ENCODE data around the gene GRAMD2B. TPM values are rescaled to one million over a fixed set of nuclear protein-coding genes. Genes with fewer than 3 reads are reported as not detected.

Gene GRAMD2B
- total RNA-seq, 1 donor from 2014 or later, result 15.0 TPM

DNA sequence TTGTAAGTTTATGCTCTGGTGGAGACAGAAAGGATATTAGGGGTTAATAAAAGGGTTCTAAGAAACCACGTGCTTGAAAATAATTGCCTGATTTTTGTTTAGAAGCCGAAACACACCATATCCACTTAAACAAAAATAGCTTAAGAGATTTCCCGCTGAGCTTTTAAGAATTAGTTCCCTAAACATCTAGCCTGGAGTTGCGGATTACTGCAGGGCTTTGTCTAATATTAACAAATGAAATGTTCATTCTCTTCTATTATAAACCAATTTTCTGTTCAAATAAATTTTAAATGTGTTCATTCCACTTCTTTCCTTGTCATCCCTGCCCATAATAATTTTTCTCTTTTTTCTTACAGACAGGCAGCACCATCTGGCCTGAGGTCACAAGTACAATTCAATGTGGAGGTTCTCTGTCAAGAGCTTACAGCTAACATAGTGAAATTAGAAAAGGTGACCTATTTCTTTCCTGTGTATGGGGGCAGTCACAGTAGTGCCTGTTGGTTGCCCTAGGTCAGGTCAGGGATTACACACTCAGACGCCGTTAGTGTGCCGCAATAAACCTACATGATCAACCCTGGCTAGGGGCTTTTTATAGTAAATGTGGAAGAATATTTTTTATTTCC lies 65.3 kb downstream of the GRAMD2B start:
- no peak overlapping the region for H3K4me3 Mint-ChIP-seq
- H3K27me3 Mint-ChIP-seq (ENCODE audit: low read depth), result no peaks in the 10 kb centered on the region
- TF ChIP-seq, protein P1, sequence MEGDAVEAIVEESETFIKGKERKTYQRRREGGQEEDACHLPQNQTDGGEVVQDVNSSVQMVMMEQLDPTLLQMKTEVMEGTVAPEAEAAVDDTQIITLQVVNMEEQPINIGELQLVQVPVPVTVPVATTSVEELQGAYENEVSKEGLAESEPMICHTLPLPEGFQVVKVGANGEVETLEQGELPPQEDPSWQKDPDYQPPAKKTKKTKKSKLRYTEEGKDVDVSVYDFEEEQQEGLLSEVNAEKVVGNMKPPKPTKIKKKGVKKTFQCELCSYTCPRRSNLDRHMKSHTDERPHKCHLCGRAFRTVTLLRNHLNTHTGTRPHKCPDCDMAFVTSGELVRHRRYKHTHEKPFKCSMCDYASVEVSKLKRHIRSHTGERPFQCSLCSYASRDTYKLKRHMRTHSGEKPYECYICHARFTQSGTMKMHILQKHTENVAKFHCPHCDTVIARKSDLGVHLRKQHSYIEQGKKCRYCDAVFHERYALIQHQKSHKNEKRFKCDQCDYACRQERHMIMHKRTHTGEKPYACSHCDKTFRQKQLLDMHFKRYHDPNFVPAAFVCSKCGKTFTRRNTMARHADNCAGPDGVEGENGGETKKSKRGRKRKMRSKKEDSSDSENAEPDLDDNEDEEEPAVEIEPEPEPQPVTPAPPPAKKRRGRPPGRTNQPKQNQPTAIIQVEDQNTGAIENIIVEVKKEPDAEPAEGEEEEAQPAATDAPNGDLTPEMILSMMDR (IDR thresholded peaks at IDR 0.05; ENCODE audit: unreplicated experiment), result no peak
- DNase-seq (ENCODE audit: low spot score in 2 of 2, unreplicated experiment in 2 of 2), result no peak
- H3K36me3 Mint-ChIP-seq, result peaks cover 51% of the 10 kb centered on the region
- peaks cover 26% of the 10 kb centered on the region for H3K4me1 Mint-ChIP-seq
- peak overlapping the region; percentile 72 for H3K27ac Mint-ChIP-seq
- no peaks in the 10 kb centered on the region for H3K9me3 Mint-ChIP-seq

- Mint-ChIP-seq H3K4me1 (peaks cover 26% of the 10 kb centered on the region), H3K27ac (peak overlapping the region; percentile 85), H3K4me3 (no peak overlapping the region), H3K36me3 (peaks cover 51% of the 10 kb centered on the region), H3K27me3 (ENCODE audit: low read depth) (no peaks in the 10 kb centered on the region), H3K9me3 (no peaks in the 10 kb centered on the region)
- no peak for DNase-seq (ENCODE audit: low spot score in 2 of 2, unreplicated experiment in 2 of 2)
- TF ChIP-seq, protein P1 (IDR thresholded peaks at IDR 0.05; ENCODE audit: unreplicated experiment), result no peak
These were observed 67.1 kb downstream of the GRAMD2B start for GRCh38 chr5:126490167-126490940.

DNA sequence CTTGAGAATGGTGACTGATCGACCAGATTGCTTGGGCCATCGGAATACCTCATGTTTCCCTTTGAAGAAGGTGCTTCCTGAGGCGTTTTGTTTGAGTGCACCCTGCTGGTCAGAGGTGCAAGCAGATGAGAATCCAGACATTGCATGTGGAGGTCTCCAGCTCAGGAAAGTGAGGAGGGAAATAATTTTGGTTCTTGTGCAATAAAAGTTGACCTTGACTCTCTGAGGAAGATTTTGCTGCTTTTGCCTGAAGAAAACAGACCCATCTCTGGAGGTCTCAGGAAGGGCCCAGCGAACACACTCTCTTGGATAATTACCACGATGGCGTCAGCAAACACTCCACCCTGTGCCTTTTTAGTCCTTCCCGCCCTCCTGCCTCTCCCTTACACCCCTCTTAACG lies 69.7 kb downstream of the GRAMD2B start:
- Mint-ChIP-seq H3K27me3 (ENCODE audit: low read depth) (no peaks in the 10 kb centered on the region), H3K27ac (no peak overlapping the region), H3K9me3 (no peaks in the 10 kb centered on the region), H3K4me3 (no peak overlapping the region), H3K36me3 (peaks cover 31% of the 10 kb centered on the region), H3K4me1 (peaks cover 25% of the 10 kb centered on the region)
- no peak for DNase-seq (ENCODE audit: low spot score in 2 of 2, unreplicated experiment in 2 of 2)
- TF ChIP-seq, protein P1 (IDR thresholded peaks at IDR 0.05; ENCODE audit: unreplicated experiment), result no peak

- no peaks in the 10 kb centered on the region for H3K9me3 Mint-ChIP-seq
- peaks cover 11% of the 10 kb centered on the region for H3K4me1 Mint-ChIP-seq
- H3K4me3 Mint-ChIP-seq, result no peak overlapping the region
- TF ChIP-seq, protein P1 (IDR thresholded peaks at IDR 0.05; ENCODE audit: unreplicated experiment), result no peak
- no peaks in the 10 kb centered on the region for H3K27me3 Mint-ChIP-seq (ENCODE audit: low read depth)
- H3K36me3 Mint-ChIP-seq, result peaks cover 26% of the 10 kb centered on the region
- no peak for DNase-seq (ENCODE audit: low spot score in 2 of 2, unreplicated experiment in 2 of 2)
- H3K27ac Mint-ChIP-seq, result no peak overlapping the region
These were observed 71.2 kb downstream of the GRAMD2B start for GRCh38 chr5:126494393-126494792.

DNA sequence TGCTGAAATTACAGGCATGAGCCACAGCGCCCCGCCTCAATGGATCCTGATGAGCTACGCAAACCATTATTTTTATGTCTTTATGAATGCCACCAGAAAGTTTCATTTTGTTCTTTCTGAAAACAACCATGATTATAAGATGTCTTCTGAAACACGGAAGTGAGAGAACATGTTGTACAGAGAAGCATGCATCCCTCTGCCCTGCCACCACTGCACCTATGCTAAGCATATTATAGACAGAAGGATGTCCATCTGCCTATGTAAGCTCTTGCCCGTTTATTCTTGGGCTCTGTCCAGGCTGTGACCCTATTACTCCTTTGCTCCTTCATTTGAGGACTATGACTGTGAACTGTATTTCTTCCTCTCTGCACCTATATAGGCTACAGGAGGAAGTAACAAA lies 74.3 kb downstream of the GRAMD2B start:
- no peak overlapping the region for H3K27ac Mint-ChIP-seq
- H3K9me3 Mint-ChIP-seq, result no peaks in the 10 kb centered on the region
- H3K4me3 Mint-ChIP-seq, result no peak overlapping the region
- H3K27me3 Mint-ChIP-seq (ENCODE audit: low read depth), result no peaks in the 10 kb centered on the region
- no peak for DNase-seq (ENCODE audit: low spot score in 2 of 2, unreplicated experiment in 2 of 2)
- TF ChIP-seq, protein P1 (IDR thresholded peaks at IDR 0.05; ENCODE audit: unreplicated experiment), result no peak
- H3K36me3 Mint-ChIP-seq, result peaks cover 13% of the 10 kb centered on the region
- no peaks in the 10 kb centered on the region for H3K4me1 Mint-ChIP-seq
